Gastroesophageal sphincter (tissue), 2 donors: ENCODE measurements around the gene NOP53.

Experiments
- POLR2A ChIP-seq, 2 donors: fragments of 450-650 bp; IDR thresholded peaks; one replicate each; pipeline ENCODE4 v1.6.1; 2017; ENCODE audit warnings: antibody characterized with exemption in 2 of 2, mild to moderate bottlenecking in 2 of 2, moderate library complexity in 1 of 2
- POLR2AphosphoS5 ChIP-seq: sonication (generic); formaldehyde crosslinking; IDR thresholded peaks from one replicate; pipeline ENCODE4 v1.6.1; 2017; ENCODE audit warnings: antibody characterized with exemption

DNA sequence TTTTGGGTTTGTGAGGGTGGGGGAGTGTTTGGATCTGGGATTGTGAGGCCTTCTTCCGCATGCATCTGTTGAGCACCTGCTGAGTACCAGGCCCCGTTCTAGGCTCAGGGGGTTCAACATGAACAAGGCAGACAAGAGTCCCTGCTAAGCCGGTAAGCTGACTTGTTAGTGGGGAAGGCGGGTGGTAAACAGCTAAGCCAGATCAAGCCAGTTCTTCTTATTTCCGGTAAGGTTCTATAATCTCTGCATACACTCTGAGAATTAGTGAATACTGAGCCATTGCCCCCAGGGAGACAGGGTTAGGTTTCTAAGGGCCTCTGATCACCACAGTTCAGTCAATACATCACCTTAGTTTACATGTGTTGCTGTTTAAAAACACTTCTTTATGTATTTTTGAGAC lies 42.0 kb upstream of the NOP53 start:
- TF ChIP-seq POLR2AphosphoS5 = no peak
- TF ChIP-seq POLR2A (IDR thresholded peaks at IDR 0.05) = no peak
